ENCODE results near the gene ANKS1A.

DNA sequence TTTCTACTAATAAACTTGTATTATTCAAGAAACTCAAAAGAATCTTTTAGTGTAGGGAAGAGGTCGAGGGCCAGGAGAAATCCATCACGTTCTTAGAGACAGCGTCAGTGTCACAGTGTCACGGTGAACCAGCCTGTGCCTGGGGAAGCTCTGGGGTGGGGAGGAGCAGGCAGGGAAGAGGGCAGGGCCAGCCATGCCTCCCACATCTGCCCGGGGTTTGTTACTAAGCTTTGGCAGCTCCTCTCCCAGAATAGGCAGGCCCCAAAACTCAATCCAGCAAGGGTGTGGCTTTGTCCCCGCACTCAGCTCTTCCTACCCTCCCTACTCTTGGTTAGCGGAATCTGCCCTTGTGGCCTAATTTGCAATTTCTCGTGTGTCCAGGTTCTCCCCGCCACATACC is 179.2 kb downstream of the ANKS1A start:
- TF ChIP-seq YY1 (IDR thresholded peaks at IDR 0.05; ENCODE audit: insufficient read depth, insufficient read length), result no peak
- TF ChIP-seq ZNF274 (IDR thresholded peaks at IDR 0.05; ENCODE audit: low read depth, low read length), result no peak
